ENCODE measurements around the gene DNAJC8.

DNAJC8 gene

DNA sequence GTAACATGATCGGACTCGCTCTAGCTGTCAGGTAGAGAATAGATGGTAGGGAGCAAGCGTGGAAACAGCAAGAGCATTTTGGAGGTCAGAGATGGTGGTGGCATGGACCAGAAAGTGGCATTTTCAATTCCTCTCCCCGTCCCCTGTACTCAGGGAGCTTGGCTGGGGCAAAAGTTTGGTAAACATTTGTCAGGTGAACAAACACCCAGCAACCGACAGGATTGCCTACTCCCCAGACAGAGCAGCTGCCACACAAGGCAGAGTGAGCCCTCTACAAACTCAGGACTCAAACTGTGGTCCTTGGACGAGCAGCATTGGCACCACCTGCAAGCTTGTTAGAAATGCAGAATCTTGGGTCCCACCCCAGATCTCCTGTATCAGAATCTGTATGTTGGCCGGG is 70.7 kb downstream of the DNAJC8 start:
- TF ChIP-seq, protein P1, sequence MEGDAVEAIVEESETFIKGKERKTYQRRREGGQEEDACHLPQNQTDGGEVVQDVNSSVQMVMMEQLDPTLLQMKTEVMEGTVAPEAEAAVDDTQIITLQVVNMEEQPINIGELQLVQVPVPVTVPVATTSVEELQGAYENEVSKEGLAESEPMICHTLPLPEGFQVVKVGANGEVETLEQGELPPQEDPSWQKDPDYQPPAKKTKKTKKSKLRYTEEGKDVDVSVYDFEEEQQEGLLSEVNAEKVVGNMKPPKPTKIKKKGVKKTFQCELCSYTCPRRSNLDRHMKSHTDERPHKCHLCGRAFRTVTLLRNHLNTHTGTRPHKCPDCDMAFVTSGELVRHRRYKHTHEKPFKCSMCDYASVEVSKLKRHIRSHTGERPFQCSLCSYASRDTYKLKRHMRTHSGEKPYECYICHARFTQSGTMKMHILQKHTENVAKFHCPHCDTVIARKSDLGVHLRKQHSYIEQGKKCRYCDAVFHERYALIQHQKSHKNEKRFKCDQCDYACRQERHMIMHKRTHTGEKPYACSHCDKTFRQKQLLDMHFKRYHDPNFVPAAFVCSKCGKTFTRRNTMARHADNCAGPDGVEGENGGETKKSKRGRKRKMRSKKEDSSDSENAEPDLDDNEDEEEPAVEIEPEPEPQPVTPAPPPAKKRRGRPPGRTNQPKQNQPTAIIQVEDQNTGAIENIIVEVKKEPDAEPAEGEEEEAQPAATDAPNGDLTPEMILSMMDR (IDR thresholded peaks at IDR 0.05; ENCODE audit: extremely low read depth, insufficient read depth, missing control alignments): no peak
- in situ Hi-C loops (cut with MboI; ENCODE audit: low pct_unique_long_range_greater_than_20kb, low sequenced_read_pairs, unreplicated experiment): no loop called here
- DNase-seq (ENCODE audit: low spot score): no peak

DNA sequence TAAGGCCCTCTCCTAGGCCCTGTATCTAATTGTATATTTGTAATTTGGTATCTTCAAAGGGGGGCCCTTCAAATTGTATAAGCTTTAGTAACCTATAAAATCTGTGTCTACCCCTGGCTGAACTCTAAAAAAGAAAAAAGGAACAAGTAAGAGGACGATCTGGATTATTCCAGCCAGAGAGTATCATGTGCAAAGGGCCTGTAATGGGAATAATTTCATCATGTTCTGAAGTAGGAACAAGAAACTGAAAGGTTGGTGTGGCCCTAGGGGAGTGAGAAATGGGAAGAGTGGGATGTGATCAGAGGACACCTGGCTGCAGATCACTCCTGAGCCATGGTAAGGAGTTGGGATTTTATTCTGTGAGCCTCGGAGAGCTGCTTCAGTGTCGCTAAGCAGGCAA is 71.1 kb downstream of the DNAJC8 start:
- in situ Hi-C loops (cut with MboI; ENCODE audit: low pct_unique_long_range_greater_than_20kb, low sequenced_read_pairs, unreplicated experiment): no loop called here
- TF ChIP-seq, protein P1 (IDR thresholded peaks at IDR 0.05; ENCODE audit: extremely low read depth, insufficient read depth, missing control alignments): no peak
- no peak for DNase-seq (ENCODE audit: low spot score)

DNA sequence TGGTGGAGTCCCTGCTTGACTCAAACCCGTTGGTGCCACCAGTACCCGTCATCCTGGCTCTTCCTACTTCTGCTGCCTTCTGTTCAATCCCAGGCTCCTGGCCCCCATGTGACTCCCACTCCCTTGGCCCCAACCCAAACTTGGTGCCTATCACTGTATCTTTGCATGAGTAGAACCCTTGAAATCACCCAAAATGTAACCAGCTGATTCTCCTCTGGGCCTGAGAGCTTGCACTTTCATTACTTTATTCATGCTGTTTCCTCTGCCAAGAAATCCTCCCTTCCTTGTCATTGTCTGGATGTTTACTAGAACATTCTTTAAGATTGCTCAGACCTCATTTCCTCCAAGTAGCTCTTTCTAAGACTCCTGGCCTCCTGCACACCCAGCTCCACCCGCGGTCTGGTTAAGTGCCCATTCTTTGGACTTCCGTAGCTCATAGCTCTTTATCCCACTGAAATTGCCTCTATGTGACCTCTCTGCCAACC is 72.0 kb downstream of the DNAJC8 start:
- TF ChIP-seq, protein P1 (IDR thresholded peaks at IDR 0.05; ENCODE audit: extremely low read depth, insufficient read depth, missing control alignments): no peak
- DNase-seq (ENCODE audit: low spot score): no peak
- in situ Hi-C loops (cut with MboI; ENCODE audit: low pct_unique_long_range_greater_than_20kb, low sequenced_read_pairs, unreplicated experiment): no loop called here

DNA sequence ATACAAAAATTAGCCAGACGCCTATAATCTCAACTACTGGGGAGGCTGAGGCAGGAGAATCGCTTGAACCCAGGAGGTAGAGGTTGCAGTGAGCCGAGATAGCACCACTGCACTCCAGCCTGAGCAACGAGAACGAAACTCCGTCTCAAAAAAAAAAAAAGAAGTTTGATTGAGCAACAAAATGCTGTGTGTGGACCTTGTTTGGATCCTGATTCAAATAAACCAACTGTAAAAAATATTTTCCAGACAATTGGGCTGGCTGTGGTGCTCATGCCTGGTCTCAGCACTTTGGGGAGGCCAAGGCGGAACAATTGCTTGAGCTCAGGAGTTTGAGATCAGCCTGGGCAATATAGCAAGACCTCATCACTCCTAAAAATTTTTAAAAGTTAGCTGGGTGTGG is 73.1 kb downstream of the DNAJC8 start:
- no peak for DNase-seq (ENCODE audit: low spot score)
- in situ Hi-C loops (cut with MboI; ENCODE audit: low pct_unique_long_range_greater_than_20kb, low sequenced_read_pairs, unreplicated experiment): no loop called here
- TF ChIP-seq, protein P1 (IDR thresholded peaks at IDR 0.05; ENCODE audit: extremely low read depth, insufficient read depth, missing control alignments): no peak

DNA sequence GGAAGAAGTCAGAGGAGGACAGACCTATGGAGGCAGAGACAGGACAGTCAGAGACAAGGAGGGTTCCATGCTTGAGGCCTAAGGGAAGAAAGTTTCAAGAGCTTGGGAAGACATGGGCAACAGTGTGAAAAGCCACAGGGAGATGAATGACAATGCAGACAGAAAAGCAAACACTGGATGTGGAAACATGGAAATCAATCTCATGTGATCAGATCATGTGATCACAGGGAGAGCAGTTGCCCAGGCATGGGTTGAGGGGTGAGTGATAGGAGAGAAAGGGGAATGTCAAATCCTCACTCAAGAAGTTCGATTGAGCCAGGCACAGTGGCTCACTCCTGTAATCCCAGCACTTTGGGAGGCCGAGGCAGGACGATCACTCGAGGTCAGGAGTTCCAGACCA is 73.6 kb downstream of the DNAJC8 start:
- TF ChIP-seq, protein P1 (IDR thresholded peaks at IDR 0.05; ENCODE audit: extremely low read depth, insufficient read depth, missing control alignments): no peak
- no peak for DNase-seq (ENCODE audit: low spot score)
- in situ Hi-C loops (cut with MboI; ENCODE audit: low pct_unique_long_range_greater_than_20kb, low sequenced_read_pairs, unreplicated experiment): no loop called here

DNA sequence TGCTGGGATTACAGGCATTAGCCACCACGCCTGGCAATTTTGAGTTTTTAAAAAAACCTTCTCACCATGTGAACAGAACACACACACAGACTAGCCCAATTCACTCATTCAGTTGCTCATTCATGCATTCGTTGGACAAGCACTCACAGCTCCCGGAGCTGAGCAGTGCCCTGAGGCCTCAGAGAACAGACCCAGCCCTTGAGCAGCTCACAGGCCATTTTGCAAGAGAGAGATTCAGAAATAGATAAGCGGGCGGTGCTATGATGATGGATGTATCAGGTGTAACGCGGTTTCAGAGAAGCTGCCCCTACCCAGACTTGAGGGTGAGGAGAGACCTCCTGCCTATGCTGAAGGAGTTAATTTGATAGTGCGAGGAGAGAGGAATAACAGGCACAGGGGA is 74.9 kb downstream of the DNAJC8 start:
- TF ChIP-seq, protein P1 (IDR thresholded peaks at IDR 0.05; ENCODE audit: extremely low read depth, insufficient read depth, missing control alignments): no peak
- in situ Hi-C loops (cut with MboI; ENCODE audit: low pct_unique_long_range_greater_than_20kb, low sequenced_read_pairs, unreplicated experiment): no loop called here
- no peak for DNase-seq (ENCODE audit: low spot score)

DNA sequence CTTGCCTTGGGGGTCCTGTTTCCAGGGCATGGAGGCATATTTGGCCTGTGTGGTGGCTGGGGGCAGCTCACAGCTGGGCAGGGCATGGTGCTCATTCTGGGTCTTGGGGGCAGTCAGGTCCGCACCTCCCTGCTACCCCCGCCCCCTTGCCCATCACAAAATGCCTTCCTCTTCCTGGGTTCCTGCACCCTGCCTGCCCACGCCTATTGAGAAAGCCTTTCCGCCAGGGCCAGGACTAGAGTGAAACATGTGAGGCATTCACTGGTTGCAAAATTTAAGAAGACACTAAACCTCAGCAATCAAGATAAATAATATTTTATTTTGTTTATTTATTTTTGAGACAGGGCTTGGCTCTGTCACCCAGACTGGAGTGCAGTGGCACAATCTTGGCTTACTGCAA is 76.0 kb downstream of the DNAJC8 start:
- TF ChIP-seq, protein P1 (IDR thresholded peaks at IDR 0.05; ENCODE audit: extremely low read depth, insufficient read depth, missing control alignments): no peak
- in situ Hi-C loops (cut with MboI; ENCODE audit: low pct_unique_long_range_greater_than_20kb, low sequenced_read_pairs, unreplicated experiment): no loop called here
- no peak for DNase-seq (ENCODE audit: low spot score)

All from GM13977 (cell line).